HG02588 (cell line): ENCODE data around the gene ABCC11.

Source experiments
- ATAC-seq: cut with Tn5 transposase; IDR thresholded peaks from one replicate; pipeline ENCODE4 v1.9.1; 2021; ENCODE audit warnings: mild to moderate bottlenecking, moderate library complexity; ENCODE audit not compliant: unreplicated experiment

The ABCC11 gene

GRCh38 chr16:48136547-48137360, 110.6 kb downstream of the ABCC11 start:
- no peak for ATAC-seq

DNA sequence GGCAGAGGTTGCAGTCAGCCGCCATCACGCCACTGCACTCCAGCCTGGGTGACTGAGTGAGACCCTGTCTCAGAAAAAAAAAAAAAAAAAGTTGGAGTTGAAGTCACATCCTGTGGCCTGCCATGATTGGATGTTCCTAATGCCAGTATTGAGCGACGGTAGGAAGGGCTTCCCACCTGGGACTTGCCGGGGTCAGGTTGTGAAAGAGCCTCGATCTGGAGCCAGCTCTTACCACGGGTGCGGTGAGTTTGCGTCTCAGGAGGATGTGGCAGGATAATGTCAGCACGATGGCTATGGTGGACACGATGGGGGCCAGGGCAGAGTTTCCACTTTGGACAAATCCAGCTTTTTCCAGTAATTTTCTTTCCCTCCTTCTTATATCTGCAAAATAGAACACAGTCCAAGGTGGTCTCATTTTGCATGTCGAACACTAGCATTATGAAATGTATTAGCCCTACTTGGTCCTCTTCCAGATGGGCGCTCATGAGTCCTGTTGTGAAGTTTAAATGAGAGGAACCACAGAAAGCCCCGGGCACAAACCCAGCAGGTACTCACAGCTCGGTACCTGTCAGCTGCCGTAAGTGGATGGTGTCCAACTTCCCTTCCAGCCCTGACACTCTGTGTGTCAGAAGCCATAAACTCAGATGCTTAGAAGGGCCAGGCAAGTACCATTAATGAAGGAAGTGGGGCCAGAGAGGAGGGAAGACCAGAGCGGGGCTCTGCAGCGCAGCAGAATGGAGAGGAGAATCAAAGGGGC, 113.7 kb downstream of the ABCC11 start:
- ATAC-seq, result no peak

GRCh38 chr16:48132696-48133095, 114.6 kb downstream of the ABCC11 start:
- no peak for ATAC-seq

GRCh38 chr16:48131201-48131935, 116.0 kb downstream of the ABCC11 start:
- no peak for ATAC-seq

- no peak for ATAC-seq
These were observed 117.4 kb downstream of the ABCC11 start for GRCh38 chr16:48129926-48130325.

GRCh38 chr16:48128769-48129168, 118.6 kb downstream of the ABCC11 start:
- ATAC-seq, result no peak

DNA sequence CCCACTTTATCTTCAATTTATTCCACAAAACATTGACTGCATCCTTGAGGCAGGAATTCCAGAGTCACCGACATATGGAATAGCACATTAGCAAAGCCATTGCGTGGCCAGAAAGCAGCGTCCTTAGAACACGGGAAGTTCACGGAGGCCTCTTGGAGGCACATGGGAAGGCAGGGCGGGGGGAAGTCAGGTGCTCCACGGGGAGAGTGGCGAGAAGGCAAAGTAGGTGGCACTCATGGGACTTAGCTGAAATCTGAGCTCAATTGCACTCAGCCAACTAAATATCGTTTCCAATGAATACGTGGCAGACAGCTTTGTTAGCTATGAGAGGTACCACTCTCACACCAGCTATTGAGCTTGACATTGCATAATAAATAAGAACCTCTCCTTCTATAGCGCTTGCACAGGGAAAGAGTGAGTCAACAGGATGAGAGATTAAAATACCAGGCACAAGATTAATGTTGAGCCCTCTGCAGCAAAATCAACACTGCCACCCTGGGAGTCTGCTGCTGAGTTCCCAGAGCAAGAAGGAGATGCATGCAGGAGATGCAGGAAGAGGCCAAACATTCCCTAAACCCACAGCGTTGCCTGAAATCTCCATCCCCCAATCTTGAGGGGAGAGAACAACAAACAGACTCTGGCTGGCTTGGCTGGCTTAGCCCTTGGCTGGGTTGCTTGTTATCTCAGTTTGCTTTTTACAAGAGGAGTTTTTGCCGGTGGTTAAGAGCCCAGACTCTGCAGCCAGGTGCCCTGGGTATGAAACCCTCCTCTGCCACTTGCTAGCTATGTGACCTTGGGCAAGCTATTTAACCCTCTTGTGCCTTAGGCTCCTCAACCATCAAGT, 120.3 kb downstream of the ABCC11 start:
- no peak for ATAC-seq

DNA sequence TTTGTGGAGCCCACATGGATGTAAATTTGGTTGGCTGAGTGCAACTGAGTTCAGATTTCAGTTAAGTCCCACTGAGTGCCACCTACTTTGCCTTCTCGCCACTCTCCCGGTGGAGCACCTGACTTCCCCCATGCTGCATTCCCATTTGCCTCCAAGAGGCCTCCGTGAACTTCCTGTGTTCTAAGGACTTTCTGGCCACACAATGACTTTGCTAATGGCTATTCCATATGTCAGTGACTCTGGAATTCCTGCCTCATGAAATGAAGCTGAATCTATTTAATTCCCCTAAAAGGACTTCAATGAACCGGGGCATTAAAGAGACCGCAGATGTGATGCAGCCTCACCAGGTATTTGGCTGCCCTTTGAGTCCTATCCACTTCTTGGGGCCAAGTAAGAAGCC, 121.5 kb downstream of the ABCC11 start:
- no peak for ATAC-seq

- no peak for ATAC-seq
These were observed 123.1 kb downstream of the ABCC11 start for GRCh38 chr16:48124266-48124665.

DNA sequence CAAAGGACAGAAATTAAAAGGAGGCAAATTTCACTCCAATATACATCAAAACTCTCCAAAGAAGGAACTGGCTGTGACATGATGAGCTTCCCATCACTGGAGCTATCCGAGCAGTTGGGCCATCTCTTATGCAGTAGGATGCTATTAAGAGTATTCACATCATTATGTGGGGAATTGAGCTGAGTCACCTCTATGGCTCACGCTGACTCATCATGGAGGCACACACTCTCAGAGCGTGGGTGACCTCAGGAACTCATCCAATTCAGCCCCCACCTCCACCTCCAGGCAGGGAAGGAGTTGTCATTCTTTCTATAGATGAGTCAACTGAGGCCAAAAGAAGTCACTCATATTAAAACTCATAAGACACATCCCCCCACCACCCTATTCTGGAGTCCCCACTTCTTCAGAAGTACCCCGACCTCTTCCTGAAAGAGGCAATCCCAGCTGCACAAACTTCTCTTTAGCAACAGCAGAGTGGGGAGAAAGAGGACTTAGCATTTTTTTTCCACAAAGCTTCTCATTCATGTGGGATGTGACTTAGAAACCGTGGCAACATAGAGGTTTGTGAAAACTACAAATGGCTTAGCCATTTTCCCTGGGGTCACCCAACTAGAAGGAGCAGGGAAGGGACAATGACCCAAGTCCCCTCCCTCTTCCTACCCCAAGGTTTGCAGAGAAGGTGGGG, 124.1 kb downstream of the ABCC11 start:
- ATAC-seq, result no peak

- ATAC-seq, result no peak
These were observed 126.1 kb downstream of the ABCC11 start for GRCh38 chr16:48121276-48121675.

GRCh38 chr16:48118841-48119240, 128.5 kb downstream of the ABCC11 start:
- ATAC-seq, result no peak

DNA sequence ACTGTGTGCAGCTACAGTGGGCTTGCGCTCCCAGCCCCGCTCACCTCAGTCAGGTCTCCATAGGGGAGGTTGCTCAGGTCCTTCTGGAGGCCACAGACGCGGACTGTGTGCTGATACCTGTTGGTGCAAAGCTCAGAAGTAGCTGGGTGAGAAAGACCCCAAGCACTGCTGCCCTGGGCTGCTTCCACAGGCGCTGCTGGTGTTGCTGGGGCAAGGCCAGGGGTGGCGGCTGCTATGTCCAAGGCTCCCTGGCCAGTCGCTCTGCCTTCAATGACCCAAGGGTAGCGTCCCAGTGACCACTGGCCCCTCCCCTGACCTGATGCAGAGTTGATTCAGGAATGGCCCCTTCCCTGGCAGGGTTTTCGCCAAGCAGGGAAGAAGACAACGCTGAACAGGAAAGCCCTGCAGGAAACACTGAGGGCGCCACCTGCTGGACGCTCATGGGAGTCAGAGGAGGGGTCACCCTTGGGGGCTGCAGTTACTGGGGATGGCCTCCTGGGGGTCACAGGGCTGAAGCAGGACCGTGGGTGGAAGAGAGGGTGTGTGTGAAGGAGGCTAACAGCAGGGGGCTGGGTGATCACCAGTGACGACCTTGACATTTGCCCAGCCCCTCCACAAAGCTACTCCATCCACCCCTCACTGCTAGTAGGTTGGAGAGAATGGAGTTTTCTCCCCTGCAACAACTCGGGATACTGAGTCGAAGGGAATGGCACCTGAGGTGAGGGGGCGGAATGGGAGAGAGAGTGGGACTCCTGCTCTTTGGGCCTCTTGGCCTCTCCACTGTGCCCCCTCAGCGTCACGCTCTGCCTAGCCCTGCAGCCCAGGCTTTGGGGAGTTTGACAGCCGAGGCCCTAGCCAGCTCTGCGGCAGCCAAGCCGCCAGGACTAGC, 129.9 kb downstream of the ABCC11 start:
- peak; percentile 70 for ATAC-seq
